HepG2 (cell line): ENCODE data around the gene NCOA7. TPM values are rescaled to one million over a fixed set of nuclear protein-coding genes. Genes with fewer than 3 reads are reported as not detected.

Source experiments
- AHDC1 ChIP-seq: sonication (generic); formaldehyde crosslinking; IDR thresholded peaks from 2 replicates; pipeline ENCODE4 v1.5.1; 2020; ENCODE audit warnings: mild to moderate bottlenecking, missing genetic modification reagents, borderline replicate concordance
- DDIT3 ChIP-seq: sonication (generic); formaldehyde crosslinking; IDR thresholded peaks from 2 replicates; pipeline ENCODE4 v1.4.0; 2020; ENCODE audit warnings: mild to moderate bottlenecking, missing genetic modification reagents
- HIC2 ChIP-seq: sonication (generic); formaldehyde crosslinking; IDR thresholded peaks from 2 replicates; pipeline ENCODE4 v1.9.0; 2022; ENCODE audit warnings: low read depth, missing genetic modification reagents
- JARID2 ChIP-seq: sonication (generic); formaldehyde crosslinking; IDR thresholded peaks from 2 replicates; pipeline ENCODE4 v1.8.1; 2023; ENCODE audit warnings: missing genetic modification reagents, inconsistent platforms; ENCODE audit not compliant: insufficient replicate concordance
- NCOA2 ChIP-seq: sonication (generic); formaldehyde crosslinking; IDR thresholded peaks from 2 replicates; pipeline ENCODE4 v1.8.0; 2022; ENCODE audit warnings: inconsistent platforms
- NR1H2 ChIP-seq: sonication (generic); formaldehyde crosslinking; IDR thresholded peaks from 2 replicates; pipeline ENCODE4 v1.8.1; 2022; ENCODE audit warnings: low read depth, missing genetic modification reagents, borderline replicate concordance
- RXRA ChIP-seq: sonication (generic); formaldehyde crosslinking; IDR thresholded peaks from 2 replicates; pipeline ENCODE4 v1.5.1; 2020; ENCODE audit warnings: missing genetic modification reagents
- SNAI1 ChIP-seq: sonication (generic); formaldehyde crosslinking; IDR thresholded peaks from 2 replicates; pipeline ENCODE4 v1.5.0; 2020; ENCODE audit warnings: mild to moderate bottlenecking, missing genetic modification reagents, borderline replicate concordance
- U2AF1 ChIP-seq: fragments of 200-400 bp; formaldehyde crosslinking; optimal IDR thresholded peaks from 2 replicates; pipeline ENCODE3; 2017; ENCODE audit warnings: mild to moderate bottlenecking, low read depth, low read length
- YEATS4 ChIP-seq: sonication (generic); formaldehyde crosslinking; IDR thresholded peaks from 2 replicates; pipeline ENCODE4 v1.4.0; 2020; ENCODE audit warnings: missing genetic modification reagents, borderline replicate concordance
- ZC3H4 ChIP-seq: sonication (generic); formaldehyde crosslinking; IDR thresholded peaks from 2 replicates; pipeline ENCODE4 v1.4.0; 2020; ENCODE audit warnings: missing genetic modification reagents, borderline replicate concordance
- ZFP36L2 ChIP-seq: sonication (generic); formaldehyde crosslinking; IDR thresholded peaks from 2 replicates; pipeline ENCODE4 v1.4.0; 2020; ENCODE audit warnings: missing genetic modification reagents
- ZNF18 ChIP-seq: sonication (generic); formaldehyde crosslinking; IDR thresholded peaks from 2 replicates; pipeline ENCODE4 v1.8.0; 2022; ENCODE audit warnings: mild to moderate bottlenecking, missing genetic modification reagents; ENCODE audit not compliant: insufficient replicate concordance
- ZNF20 ChIP-seq: sonication (generic); formaldehyde crosslinking; IDR thresholded peaks from 2 replicates; pipeline ENCODE4 v1.4.0; 2020; ENCODE audit warnings: mild to moderate bottlenecking, moderate library complexity, missing genetic modification reagents
- ZNF784 ChIP-seq: sonication (generic); formaldehyde crosslinking; IDR thresholded peaks from 2 replicates; pipeline ENCODE4 v1.5.1; 2020; ENCODE audit warnings: missing genetic modification reagents, mild to moderate bottlenecking, borderline replicate concordance
- ZNF816 ChIP-seq: sonication (generic); formaldehyde crosslinking; IDR thresholded peaks from 2 replicates; pipeline ENCODE4 v1.8.0; 2022; ENCODE audit warnings: missing genetic modification reagents, mild to moderate bottlenecking, borderline replicate concordance
- polyA plus RNA-seq, 8 experiments: library from polyadenylated mRNA; depleted of rRNA in 3 of 8; stranded (reverse) in 7 of 8; unstranded in 1 of 8; fragments of >200 nt; fragmentation: Illumina TruSeq in 4 of 8; extraction: Trizol in 4 of 8; gene quantifications; 2 replicates each; pipeline versions ENCODE4 v1.2.1 to v1.2.3, GENCODE V29; 2011 to 2016; ENCODE audit warnings: low read depth in 4 of 8, missing spikeins in 1 of 8, mixed read lengths in 1 of 8; ENCODE audit not compliant: insufficient read depth in 1 of 8
- total RNA-seq, 5 experiments: library from RNA; depleted of rRNA; stranded (reverse); fragments of >200 nt; fragmentation: Illumina TruSeq; extraction: Trizol; gene quantifications; 2 replicates each; pipeline ENCODE4 v1.2.3, GENCODE V29; 2016; ENCODE audit warnings: low read depth in 1 of 5

NCOA7 gene
- total and polyA plus RNA-seq, 2 of the 13 experiments (the other 11 are each of a cell fraction or from before 2014, with no cell fraction given) = 13.6 to 20.8 TPM

- TF ChIP-seq HIC2 (no peak), ZFP36L2 (CRISPR knock-in tag) (no peak), AHDC1 (CRISPR knock-in tag) (0 out of 2 replicates have a peak, but pooled peaks have one; percentile 70), SNAI1 (CRISPR knock-in tag) (no peak), U2AF1 (no peak), ZNF20 (no peak), JARID2 (CRISPR knock-in tag) (no peak), ZNF18 (CRISPR knock-in tag) (no peak), RXRA (CRISPR knock-in tag) (no peak; the same call in 1 of the 2 replicates), YEATS4 (CRISPR knock-in tag) (peak; percentile 53; the same call in 1 of the 2 replicates), DDIT3 (CRISPR knock-in tag) (no peak), ZNF816 (CRISPR knock-in tag) (peak; percentile 91; the same call in 1 of the 2 replicates), NR1H2 (CRISPR knock-in tag) (no peak), NCOA2 (peak; percentile 68; the same call in 1 of the 2 replicates), ZC3H4 (CRISPR knock-in tag) (no peak), ZNF784 (CRISPR knock-in tag) (no peak)
These were observed 128.2 kb downstream of the NCOA7 start (continued) for GRCh38 chr6:125918681-125919566.
